Duodenal mucosa (tissue), 2 donors: ENCODE measurements around the gene ATP5F1D.

Source experiments
- H3K27ac ChIP-seq: one replicate; pipeline ENCODE4 v1.7.0; 2013; ENCODE audit warnings: low read depth, low read length
- H3K27me3 ChIP-seq, 2 donors: one replicate each; pipeline ENCODE4 v1.7.0; 2013; ENCODE audit warnings: low read length in 2 of 2, control low read depth in 1 of 2; ENCODE audit not compliant: insufficient read depth in 2 of 2, control insufficient read depth in 1 of 2
- H3K36me3 ChIP-seq, 2 donors: one replicate each; pipeline ENCODE4 v1.7.0; 2013; ENCODE audit warnings: low read length in 2 of 2, control low read depth in 1 of 2; ENCODE audit not compliant: insufficient read depth in 2 of 2, control insufficient read depth in 1 of 2
- H3K4me1 ChIP-seq, 2 donors: one replicate each; pipeline ENCODE4 v1.7.0; 2013; ENCODE audit warnings: low read length in 2 of 2, control low read depth in 1 of 2; ENCODE audit not compliant: insufficient read depth in 2 of 2, control insufficient read depth in 1 of 2
- H3K4me3 ChIP-seq, 2 donors: one replicate each; pipeline ENCODE4 v1.7.0; 2013; ENCODE audit warnings: low read length in 2 of 2, low read depth in 1 of 2
- H3K9ac ChIP-seq, 2 donors: one replicate each; pipeline ENCODE4 v1.7.0; 2013; ENCODE audit warnings: low read length in 2 of 2, low read depth in 1 of 2
- H3K9me3 ChIP-seq, 2 donors: one replicate each; pipeline ENCODE4 v1.7.0; 2013; ENCODE audit warnings: low read length in 2 of 2, control low read depth in 1 of 2; ENCODE audit not compliant: control insufficient read depth in 1 of 2

The ATP5F1D gene

GRCh38 chr19:1266129-1266915, 24.8 kb downstream of the ATP5F1D start:
- peak overlapping the region; percentile 65 to 68 for H3K4me3 ChIP-seq
- H3K9me3 ChIP-seq, result no peaks in the 10 kb centered on the region
- H3K27ac ChIP-seq, result peak overlapping the region; percentile 87
- peaks cover 59 to 76% of the 10 kb centered on the region in 2 donors for H3K4me1 ChIP-seq
- H3K9ac ChIP-seq, result peak overlapping the region; percentile 54 to 56
- no peaks in the 10 kb centered on the region for H3K27me3 ChIP-seq
- peaks cover 5 to 8% of the 10 kb centered on the region in 2 donors for H3K36me3 ChIP-seq

GRCh38 chr19:1266916-1267476, 25.4 kb downstream of the ATP5F1D start:
- H3K4me3 ChIP-seq, result peak overlapping the region; percentile 54 to 65
- H3K27ac ChIP-seq, result peak overlapping the region; percentile 87
- peaks cover 11 to 14% of the 10 kb centered on the region in 2 donors for H3K36me3 ChIP-seq
- peaks cover 59 to 76% of the 10 kb centered on the region in 2 donors for H3K4me1 ChIP-seq
- H3K27me3 ChIP-seq, result no peaks in the 10 kb centered on the region
- H3K9me3 ChIP-seq, result no peaks in the 10 kb centered on the region
- peak overlapping the region; percentile 18 to 48 for H3K9ac ChIP-seq

GRCh38 chr19:1267477-1268225, 26.1 kb downstream of the ATP5F1D start:
- peaks cover 58 to 75% of the 10 kb centered on the region in 2 donors for H3K4me1 ChIP-seq
- peak overlapping the region; percentile 54 to 65 for H3K4me3 ChIP-seq
- no peaks in the 10 kb centered on the region for H3K9me3 ChIP-seq
- no peaks in the 10 kb centered on the region for H3K27me3 ChIP-seq
- peak overlapping the region; percentile 18 to 48 for H3K9ac ChIP-seq
- H3K36me3 ChIP-seq, result peaks cover 16 to 21% of the 10 kb centered on the region in 2 donors
- no peak overlapping the region for H3K27ac ChIP-seq

- Histone ChIP-seq H3K4me3 (peak overlapping the region; percentile 11 to 29), H3K36me3 (peaks cover 24 to 29% of the 10 kb centered on the region in 2 donors), H3K4me1 (peaks cover 57 to 76% of the 10 kb centered on the region in 2 donors), H3K27ac (peak overlapping the region; percentile 62), H3K9me3 (no peaks in the 10 kb centered on the region), H3K9ac (peak overlapping the region; percentile 10 to 51), H3K27me3 (no peaks in the 10 kb centered on the region)
Observed at GRCh38 chr19:1268226-1269064, 26.9 kb downstream of the ATP5F1D start.

- Histone ChIP-seq H3K27ac (peak within 1 kb of the TSS; percentile 98), H3K27me3 (no peaks in the 10 kb centered on the region), H3K4me3 (peak within 1 kb of the TSS; percentile 96 to 100), H3K9me3 (no peaks in the 10 kb centered on the region), H3K36me3 (peaks cover 25 to 35% of the 10 kb centered on the region in 2 donors), H3K9ac (peak within 1 kb of the TSS; percentile 86 to 98), H3K4me1 (peaks cover 60 to 83% of the 10 kb centered on the region in 2 donors)
Observed at GRCh38 chr19:1269065-1269477, 27.5 kb downstream of the ATP5F1D start, which contains the start of gene CIRBP. Gene CIRBP, plus strand, starts transcription at chr19:1269332. Its CDS starts 1,602 bp downstream, at chr19:1270934.

- H3K27me3 ChIP-seq, result no peaks in the 10 kb centered on the region
- H3K36me3 ChIP-seq, result peaks cover 30 to 41% of the 10 kb centered on the region in 2 donors
- no peaks in the 10 kb centered on the region for H3K9me3 ChIP-seq
- H3K4me3 ChIP-seq, result peak overlapping the region; percentile 96 to 100
- peaks cover 65 to 84% of the 10 kb centered on the region in 2 donors for H3K4me1 ChIP-seq
- H3K9ac ChIP-seq, result peak overlapping the region; percentile 86 to 98
- H3K27ac ChIP-seq, result peak overlapping the region; percentile 98
Observed at GRCh38 chr19:1269478-1270212, 28.1 kb downstream of the ATP5F1D start.

- peak overlapping the region; percentile 86 to 98 for H3K9ac ChIP-seq
- H3K4me1 ChIP-seq, result peaks cover 68 to 82% of the 10 kb centered on the region in 2 donors
- peaks cover 32 to 45% of the 10 kb centered on the region in 2 donors for H3K36me3 ChIP-seq
- no peaks in the 10 kb centered on the region for H3K27me3 ChIP-seq
- H3K4me3 ChIP-seq, result peak overlapping the region; percentile 96 to 100
- no peaks in the 10 kb centered on the region for H3K9me3 ChIP-seq
- H3K27ac ChIP-seq, result peak overlapping the region; percentile 98
Observed at GRCh38 chr19:1270213-1270853, 28.8 kb downstream of the ATP5F1D start.

- H3K4me3 ChIP-seq, result peak overlapping the region; percentile 96 to 100
- H3K27ac ChIP-seq, result no peak overlapping the region
- peaks cover 32 to 45% of the 10 kb centered on the region in 2 donors for H3K36me3 ChIP-seq
- H3K9ac ChIP-seq, result peak overlapping the region; percentile 86 to 98
- no peaks in the 10 kb centered on the region for H3K27me3 ChIP-seq
- peaks cover 64 to 79% of the 10 kb centered on the region in 2 donors for H3K4me1 ChIP-seq
- no peaks in the 10 kb centered on the region for H3K9me3 ChIP-seq
Observed at GRCh38 chr19:1270854-1271527, 29.4 kb downstream of the ATP5F1D start.
